HG03575 (cell line): ENCODE measurements around the gene LILRB5.

Experiments used
- ATAC-seq: cut with Tn5 transposase; IDR thresholded peaks from one replicate; pipeline ENCODE4 v1.9.1; 2021; ENCODE audit not compliant: unreplicated experiment, insufficient number of reproducible peaks, low FRiP score; ENCODE audit errors: extremely low read depth

Gene LILRB5

DNA sequence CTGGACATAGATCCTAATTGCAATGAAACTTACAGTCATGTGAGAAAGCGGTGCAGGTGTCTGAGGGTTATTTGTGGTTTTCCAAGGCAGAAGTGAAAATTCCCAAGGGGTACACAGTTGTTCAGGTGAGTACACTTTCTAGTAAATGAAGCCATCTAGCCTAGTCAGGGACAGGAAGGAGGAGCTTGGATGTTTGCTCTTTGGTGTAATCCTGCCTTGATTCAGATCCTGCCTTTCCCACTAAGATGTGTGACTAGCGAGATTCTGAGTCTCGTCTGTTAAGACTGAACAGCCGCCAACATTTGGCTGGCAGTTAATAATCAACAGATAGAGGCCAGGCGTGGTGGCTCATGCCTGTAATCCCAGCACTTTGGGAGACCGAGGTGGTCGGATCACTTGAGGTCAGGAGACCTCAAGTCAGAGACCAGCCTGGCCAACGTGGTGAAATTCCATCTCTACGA is 53.9 kb downstream of the LILRB5 start:
- no peak for ATAC-seq

DNA sequence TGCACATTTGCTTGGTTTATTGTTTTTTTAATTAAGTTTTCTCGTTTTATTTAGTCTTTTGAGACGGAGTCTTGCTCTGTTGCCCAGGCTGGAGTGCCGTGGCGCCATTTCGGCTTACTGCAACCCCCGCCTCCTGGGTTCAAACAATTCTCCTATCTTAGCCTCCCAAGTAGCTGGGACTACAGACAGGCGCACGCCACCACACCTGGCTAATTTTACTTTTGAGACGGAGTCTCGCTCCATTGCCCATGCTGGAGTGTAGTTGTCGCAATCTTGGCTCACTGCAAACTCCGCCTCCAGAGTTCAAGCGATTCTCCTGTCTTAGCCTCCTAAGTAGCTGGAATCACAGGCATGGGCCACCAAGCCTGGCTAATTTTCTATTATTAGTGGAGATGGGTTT is 55.1 kb downstream of the LILRB5 start:
- no peak for ATAC-seq

DNA sequence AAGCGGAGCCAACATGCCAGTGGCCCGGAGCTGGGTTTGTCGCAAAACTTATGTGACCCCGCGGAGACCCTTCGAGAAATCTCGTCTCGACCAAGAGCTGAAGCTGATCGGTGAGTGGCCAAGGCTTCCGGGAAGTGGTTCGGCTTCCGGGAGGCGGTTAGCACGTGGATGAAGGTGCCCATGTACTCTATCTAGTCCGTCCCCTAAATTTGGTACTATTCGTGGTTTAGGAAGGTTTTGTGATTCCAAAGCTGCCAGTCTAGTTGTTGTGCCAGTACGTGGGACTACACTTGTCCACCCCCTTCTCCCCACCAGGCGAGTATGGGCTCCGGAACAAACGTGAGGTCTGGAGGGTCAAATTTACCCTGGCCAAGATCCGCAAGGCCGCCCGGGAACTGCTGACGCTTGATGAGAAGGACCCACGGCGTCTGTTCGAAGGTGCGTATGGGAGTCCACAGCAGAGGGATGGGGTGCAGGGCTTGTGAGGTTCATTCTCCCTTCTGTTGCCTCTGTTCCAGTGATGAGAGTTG is 55.8 kb downstream of the LILRB5 start:
- no peak for ATAC-seq
